Fibroblast of mammary gland (primary cell): Measurements from ENCODE around the gene SNX17.

Source experiments
- DNase-seq: peaks from one replicate; pipeline ENCODE4 v3.0.0-alpha.2; 2010; ENCODE audit warnings: low read depth
- H3K4me3 ChIP-seq: 2 replicates; pipeline ENCODE4 v1.5.1; 2011; ENCODE audit warnings: low read depth, mild to moderate bottlenecking, low read length, moderate library complexity; ENCODE audit not compliant: control insufficient read depth
- CTCF ChIP-seq: conservative IDR thresholded peaks from 2 replicates; pipeline ENCODE4 v1.5.1; 2011; ENCODE audit warnings: low read depth, low read length, inconsistent platforms; ENCODE audit not compliant: control insufficient read depth, insufficient read depth

Gene SNX17

DNA sequence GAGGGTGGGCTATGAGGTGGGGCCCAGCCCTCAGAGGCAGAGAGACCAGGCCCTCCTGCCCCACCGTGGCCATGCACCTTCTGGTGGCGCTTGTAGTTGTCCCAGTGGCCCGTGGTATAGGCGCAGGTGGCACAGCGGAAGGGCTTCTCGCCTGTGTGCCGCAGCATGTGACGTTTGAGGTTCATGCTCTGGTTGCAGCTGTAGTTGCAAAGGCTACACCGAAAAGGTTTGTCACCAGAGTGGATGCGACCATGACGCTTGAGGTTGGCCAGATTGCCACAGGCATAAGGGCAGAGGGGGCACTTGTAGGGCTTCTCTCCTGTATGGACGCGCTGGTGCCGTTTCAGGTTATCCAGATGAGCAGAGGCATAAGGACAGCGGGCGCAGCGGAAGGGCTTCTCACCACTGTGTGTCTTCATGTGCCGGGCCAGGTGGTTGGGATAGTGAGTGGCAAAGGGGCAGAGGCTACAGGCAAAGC, 7.2 kb downstream of the SNX17 start:
- DNase-seq, result no peak
- no peak for TF ChIP-seq CTCF
- H3K4me3 ChIP-seq, result no peak overlapping the region

DNA sequence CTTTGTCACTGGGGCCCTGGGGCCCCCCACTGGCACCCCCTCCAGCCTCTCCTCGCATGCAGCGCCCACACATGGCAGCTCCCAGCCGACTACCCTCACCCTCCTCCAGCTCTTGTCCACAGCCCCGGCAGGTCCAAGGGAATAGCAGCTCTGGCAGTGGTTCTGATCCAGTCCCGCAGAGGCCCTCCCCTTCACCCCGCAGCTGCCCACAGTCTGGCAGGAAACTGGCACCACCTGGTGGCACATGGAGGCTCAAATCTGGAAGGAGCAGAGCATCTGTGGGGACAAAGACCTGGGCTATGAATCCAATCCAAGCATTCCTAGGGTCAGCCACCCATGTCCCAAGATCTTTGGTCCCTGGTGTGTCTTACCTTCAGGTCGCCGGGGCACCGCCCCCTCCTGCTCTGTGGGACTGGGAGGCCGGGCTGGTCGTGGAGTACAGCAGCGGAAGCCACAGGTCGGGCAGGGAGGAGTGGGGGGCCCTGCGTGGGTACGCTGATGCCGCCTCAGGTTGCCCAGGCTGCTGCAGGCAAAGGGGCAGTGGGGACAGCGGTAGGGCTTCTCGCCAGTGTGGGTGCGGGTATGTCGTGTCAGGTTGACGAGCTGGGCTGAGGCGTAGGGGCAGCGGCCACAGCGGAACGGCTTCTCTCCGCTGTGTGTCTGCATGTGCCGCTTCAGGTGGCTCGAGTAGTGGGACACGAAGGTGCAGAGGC, 7.8 kb downstream of the SNX17 start:
- H3K4me3 ChIP-seq, result no peak overlapping the region
- TF ChIP-seq CTCF, result peak; percentile 9
- peak; percentile 21 for DNase-seq

- no peak overlapping the region for H3K4me3 ChIP-seq
- DNase-seq, result no peak
- TF ChIP-seq CTCF, result no peak
Observed at GRCh38 chr2:27378809-27379290, 8.4 kb downstream of the SNX17 start.

DNA sequence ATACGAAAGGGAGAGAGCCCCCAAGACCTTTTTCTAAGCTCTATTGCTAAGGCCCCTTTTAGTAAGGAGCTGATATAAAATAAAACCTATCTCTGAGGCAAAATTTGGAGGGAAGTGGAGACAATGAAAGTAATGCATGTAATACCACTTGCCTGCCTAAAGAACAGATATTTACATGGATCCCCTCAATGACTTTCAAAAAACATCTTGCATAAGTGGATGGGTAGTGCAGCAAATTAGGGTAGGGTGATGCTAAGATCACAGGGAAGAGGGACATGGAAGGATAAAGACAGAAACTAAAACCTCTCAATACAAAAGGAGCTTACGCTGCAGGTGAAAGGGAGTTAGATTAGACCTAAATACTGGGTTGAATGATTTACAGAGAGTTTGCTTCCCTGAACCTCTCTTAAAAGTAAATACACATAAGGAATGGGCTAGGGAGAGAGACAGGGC, 9.0 kb downstream of the SNX17 start:
- DNase-seq, result no peak
- no peak for TF ChIP-seq CTCF
- peak overlapping the region; percentile 80 for H3K4me3 ChIP-seq

DNA sequence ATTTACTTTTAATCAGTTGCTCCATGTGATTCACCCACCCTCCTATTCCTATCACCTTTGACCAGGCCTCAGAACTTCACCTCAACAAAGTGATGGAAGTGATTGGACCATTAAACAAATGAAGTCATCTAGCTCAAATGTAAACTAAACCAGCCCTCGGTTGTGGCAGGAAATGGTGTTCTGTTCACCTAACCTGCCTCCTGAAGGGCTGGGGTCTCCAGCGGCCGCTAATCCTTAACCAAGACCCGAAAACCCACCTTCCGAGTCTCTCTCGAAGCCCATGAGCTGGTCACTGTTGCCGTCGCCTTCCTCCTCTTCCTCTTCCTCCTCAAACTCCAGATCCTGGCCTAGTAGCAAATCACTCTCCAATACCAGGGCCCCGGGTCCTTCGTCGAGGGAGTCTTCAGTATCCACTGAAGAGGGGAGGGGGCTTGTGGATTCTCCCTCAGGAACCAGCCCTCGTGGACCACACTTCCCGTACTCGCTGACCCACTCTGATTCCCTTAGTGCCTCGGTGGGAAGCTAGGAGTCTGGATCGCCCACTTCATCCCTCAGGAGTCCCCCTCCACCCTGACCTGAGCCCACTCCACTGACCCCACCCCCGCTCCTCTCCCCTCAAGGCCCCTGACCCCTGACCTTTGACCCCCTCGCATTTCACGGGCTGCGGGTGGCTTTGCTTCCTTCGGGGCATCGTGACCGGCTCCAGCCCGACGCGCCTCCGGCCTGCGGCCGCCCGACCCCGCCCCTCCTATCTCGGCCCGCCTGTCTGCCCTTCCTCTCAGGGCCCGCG, 9.6 kb downstream of the SNX17 start:
- DNase-seq, result peak; percentile 62
- TF ChIP-seq CTCF, result no peak
- H3K4me3 ChIP-seq, result peak overlapping the region; percentile 80

DNA sequence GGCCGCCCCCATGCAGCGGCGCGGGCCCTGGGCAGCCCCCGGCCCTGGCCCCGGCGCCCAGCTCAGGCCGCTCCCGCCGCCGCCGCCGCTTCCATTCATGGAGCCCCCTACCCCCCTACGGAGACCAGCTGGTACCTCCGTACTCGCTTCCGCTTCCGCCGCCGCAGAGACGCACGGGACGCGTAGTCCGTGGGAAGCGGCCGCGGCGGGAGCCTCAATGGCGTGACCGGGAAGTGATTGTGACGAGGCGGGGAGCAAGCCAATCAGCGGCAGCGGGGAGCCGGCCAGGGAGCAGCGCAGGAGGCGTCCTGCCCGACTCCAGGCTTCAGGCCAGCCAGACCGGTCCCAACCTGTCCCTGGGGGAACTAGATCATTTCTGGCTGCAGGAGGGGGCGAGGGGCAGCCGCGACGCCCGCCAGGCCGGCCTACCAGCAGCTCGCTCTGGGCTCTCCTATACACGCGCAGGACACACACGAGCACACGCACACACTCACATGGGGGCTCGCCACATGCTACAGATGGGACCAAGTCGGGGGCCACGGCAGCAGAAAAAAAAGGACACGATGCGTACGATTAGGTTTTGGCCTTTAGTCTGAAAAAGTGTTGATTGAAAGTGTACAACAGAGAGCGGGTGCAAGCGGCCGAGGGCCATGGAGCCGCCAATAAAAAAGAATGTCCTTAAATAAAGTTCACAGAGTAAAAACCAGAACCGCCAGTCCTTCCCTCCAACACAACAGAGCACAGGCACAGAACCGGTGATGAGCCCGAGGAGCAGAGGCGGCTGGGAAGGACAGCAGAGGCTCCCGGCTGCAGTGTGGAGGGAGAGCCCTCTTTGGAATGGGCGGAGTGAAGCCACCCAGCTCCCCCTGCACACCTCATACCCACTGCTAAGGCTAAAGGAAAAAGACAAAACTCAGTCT, 10.5 kb downstream of the SNX17 start, which contains the start of gene ZNF513:
Gene ZNF513 (minus strand): TSS at position 109 of the 920 bp plus-strand sequence. CDS start 208 bp downstream, outside the sequence.
- peak within 1 kb of the TSS; percentile 80 for H3K4me3 ChIP-seq
- TF ChIP-seq CTCF, result no peak

More for the DNA sequence above, 10.5 kb downstream of the SNX17 start, which contains the start of gene ZNF513:
- DNase-seq, result peak; percentile 94
